GM23248 (cell line): ENCODE measurements around the gene ZNF443. TPM values are rescaled to one million over a fixed set of nuclear protein-coding genes. Genes with fewer than 3 reads are reported as not detected.
"Not testable (repeated sequence)": the region's sequence is repeated elsewhere in the genome, so short reads cannot be mapped to it uniquely, and the experiment has no call there.

Experiments
- DNase-seq: peaks from one replicate; pipeline ENCODE4 v3.0.0-alpha.2; 2015
- H2AFZ ChIP-seq: fragments of 200-600 bp; sonication (generic); 2 replicates; pipeline ENCODE4 v1.6.1; 2016; ENCODE audit warnings: antibody characterized with exemption
- H3F3A ChIP-seq: fragments of 200-600 bp; sonication (generic); 2 replicates; pipeline ENCODE4 v1.6.1; 2016; ENCODE audit warnings: mild to moderate bottlenecking, antibody characterized with exemption, mixed run types; ENCODE audit not compliant: insufficient read depth
- H3K27ac ChIP-seq: fragments of 200-600 bp; sonication (generic); 2 replicates; pipeline ENCODE4 v1.5.1; 2016; ENCODE audit warnings: mild to moderate bottlenecking
- H3K27me3 ChIP-seq: fragments of 200-600 bp; sonication (generic); replicated peaks from 2 replicates; pipeline ENCODE4 v1.6.1; 2016; ENCODE audit warnings: mild to moderate bottlenecking; ENCODE audit not compliant: insufficient read depth
- H3K36me3 ChIP-seq: fragments of 200-600 bp; sonication (generic); 2 replicates; pipeline ENCODE4 v1.6.1; 2016; ENCODE audit warnings: low read depth, mild to moderate bottlenecking
- H3K4me1 ChIP-seq: fragments of 200-600 bp; sonication (generic); 2 replicates; pipeline ENCODE4 v1.6.1; 2016; ENCODE audit warnings: mild to moderate bottlenecking; ENCODE audit not compliant: insufficient read depth
- H3K4me2 ChIP-seq: fragments of 200-600 bp; sonication (generic); one replicate; pipeline ENCODE4 v1.6.1; 2016; ENCODE audit warnings: mild to moderate bottlenecking; ENCODE audit not compliant: unreplicated experiment
- H3K4me3 ChIP-seq: fragments of 200-600 bp; sonication (generic); 2 replicates; pipeline ENCODE4 v1.5.1; 2016; ENCODE audit warnings: mild to moderate bottlenecking
- H3K79me2 ChIP-seq: fragments of 200-600 bp; sonication (generic); 2 replicates; pipeline ENCODE4 v1.6.1; 2016; ENCODE audit warnings: mild to moderate bottlenecking; ENCODE audit not compliant: insufficient read depth
- H3K9ac ChIP-seq: fragments of 200-600 bp; sonication (generic); 2 replicates; pipeline ENCODE4 v1.6.1; 2016; ENCODE audit warnings: mild to moderate bottlenecking
- H3K9me2 ChIP-seq: fragments of 200-600 bp; sonication (generic); 2 replicates; pipeline ENCODE4 v1.6.1; 2016; ENCODE audit warnings: mixed run types, mild to moderate bottlenecking, moderate library complexity; ENCODE audit not compliant: insufficient read depth
- H3K9me3 ChIP-seq: fragments of 200-600 bp; sonication (generic); one replicate; pipeline ENCODE4 v1.6.1; 2017; ENCODE audit warnings: low read depth
- H4K20me1 ChIP-seq: fragments of 200-600 bp; sonication (generic); 2 replicates; pipeline ENCODE4 v1.6.0; 2016; ENCODE audit not compliant: insufficient read depth
- EZH2 ChIP-seq: fragments of 200-600 bp; sonication (generic); IDR thresholded peaks from 2 replicates; pipeline ENCODE4 v1.6.1; 2018; ENCODE audit warnings: antibody characterized with exemption, mild to moderate bottlenecking; ENCODE audit not compliant: insufficient read depth, poor library complexity, severe bottlenecking
- EZH2phosphoT487 ChIP-seq: fragments of 200-600 bp; sonication (generic); IDR thresholded peaks from 2 replicates; pipeline ENCODE4 v1.6.1; 2018; ENCODE audit warnings: antibody characterized with exemption, moderate library complexity, mild to moderate bottlenecking, low read depth; ENCODE audit not compliant: insufficient read depth
- WGBS, 2 experiments: methylation state at CpG; one replicate each; pipeline ENCODE4 v1.1.6; 2015 to 2017; ENCODE audit warnings: low lambda C conversion rate in 2 of 2, low coverage in 1 of 2; ENCODE audit errors: missing lambda C conversion rate in 2 of 2; 5-methylcytosine and 5-hydroxymethylcytosine counted together
- in situ Hi-C: fragments of 300-500 bp; cut with MboI; formaldehyde crosslinking; loops from 2 replicates; pipeline ENCODE4 v1.15.0; 2020
- polyA plus RNA-seq: library from polyadenylated mRNA; unstranded; fragments of >200 nt; fragmentation: Nextera tagmentation; extraction: Ambion mirVana; gene quantifications from 2 replicates; pipeline ENCODE4 v1.2.1, GENCODE V29; 2016
- total RNA-seq: library from RNA; depleted of rRNA; stranded (reverse); fragments of >200 nt; shearing (Covaris generic); gene quantifications from 2 replicates; pipeline ENCODE4 v1.2.3, GENCODE V29; 2014

ZNF443 gene
- total and polyA plus RNA-seq, 2 experiments from 2014 or later, result 0.86 to 1.2 TPM

DNA sequence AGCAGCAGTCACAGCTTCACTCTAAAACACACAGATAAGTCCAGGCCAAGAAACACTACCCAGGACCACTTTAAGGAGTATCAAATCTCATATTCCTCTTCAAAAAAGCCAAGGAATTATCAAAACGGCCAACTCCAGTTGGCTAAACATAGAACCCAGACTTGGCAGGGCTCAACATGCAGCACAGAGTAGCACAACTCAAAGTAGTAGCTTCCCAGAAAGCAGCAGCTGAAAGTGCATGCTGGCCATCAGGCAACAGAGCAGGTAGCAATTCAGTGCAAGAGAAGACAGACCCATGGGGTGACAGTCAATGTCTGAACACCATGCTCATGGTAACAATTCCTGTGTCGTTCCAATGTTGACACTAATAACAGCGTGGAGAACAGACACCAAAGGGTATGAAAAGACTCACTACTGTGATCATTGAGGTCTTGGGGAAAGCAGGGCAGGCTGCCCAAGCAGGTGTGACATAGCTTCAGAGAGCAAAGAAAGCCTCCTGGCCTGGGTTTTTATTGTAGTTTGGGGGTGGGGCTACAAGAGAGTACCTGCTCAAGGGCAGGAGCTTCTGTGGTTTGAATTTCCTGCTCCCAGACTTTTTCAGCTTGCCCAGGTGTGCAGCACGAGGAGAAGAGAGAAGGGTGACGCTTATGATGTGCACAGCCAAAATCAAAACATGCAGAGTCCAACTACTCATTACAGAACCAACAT lies 37.6 kb upstream of the ZNF443 start:
- no peaks in the 10 kb centered on the region for H3K9me3 ChIP-seq
- no peak overlapping the region for H3K9ac ChIP-seq
- H3K4me2 ChIP-seq, result no peak overlapping the region
- WGBS, 2 experiments, result 81 to 84% methylated on average over 5 of the region's 5 CpGs
- no peaks in the 10 kb centered on the region for H3F3A ChIP-seq
- no peak overlapping the region for H3K27ac ChIP-seq
- H3K36me3 ChIP-seq, result 0 out of 2 replicates have a peak, but pooled peaks cover 5% of the 10 kb centered on the region
- H3K9me2 ChIP-seq, result no peaks in the 10 kb centered on the region
- H2AFZ ChIP-seq, result no peak overlapping the region
- peaks cover 77% of the 10 kb centered on the region for H3K79me2 ChIP-seq
- TF ChIP-seq EZH2 (no peak), EZH2phosphoT487 (no peak)
- H4K20me1 ChIP-seq, result no peaks in the 10 kb centered on the region
- peaks cover 1% of the 10 kb centered on the region; the same call in 1 of the 2 replicates for H3K4me1 ChIP-seq
- H3K4me3 ChIP-seq, result no peak overlapping the region
- no peak for DNase-seq
- in situ Hi-C loops, result no loop called here
- H3K27me3 ChIP-seq, result no peaks in the 10 kb centered on the region

DNA sequence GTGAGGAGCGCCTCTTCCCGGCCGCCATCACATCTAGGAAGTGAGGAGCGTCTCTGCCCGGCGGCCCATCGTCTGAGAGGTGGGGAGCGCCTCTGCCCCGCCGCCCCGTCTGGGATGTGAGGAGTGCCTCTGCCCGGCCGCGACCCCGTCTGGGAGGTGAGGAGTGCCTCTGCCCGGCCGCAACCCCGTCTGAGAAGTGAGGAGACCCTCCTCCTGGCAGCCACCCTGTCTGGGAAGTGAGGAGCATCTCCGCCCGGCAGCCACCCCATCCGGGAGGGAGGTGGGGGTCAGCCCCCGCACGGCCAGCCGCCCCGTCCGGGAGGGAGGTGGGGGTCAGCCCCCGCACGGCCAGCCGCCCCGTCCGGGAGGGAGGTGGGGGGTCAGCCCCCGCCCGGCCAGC lies 26.8 kb upstream of the ZNF443 start:
- H3K4me2 ChIP-seq, H2AFZ ChIP-seq, H3K27ac ChIP-seq, in situ Hi-C loops, H3K27me3 ChIP-seq, H3K4me3 ChIP-seq, H3K9ac ChIP-seq, H4K20me1 ChIP-seq, DNase-seq, H3K9me2 ChIP-seq, H3K4me1 ChIP-seq: not testable (repeated sequence)
- 97 to 100% methylated on average over 1 to 20 of the region's 33 CpGs for WGBS, 2 experiments
- Histone ChIP-seq H3K9me3 (peaks cover 12% of the 10 kb centered on the region), H3K36me3 (peaks cover 39% of the 10 kb centered on the region), H3F3A (peaks cover 14% of the 10 kb centered on the region; the same call in 1 of the 2 replicates), H3K79me2 (peaks cover 11% of the 10 kb centered on the region)

DNA sequence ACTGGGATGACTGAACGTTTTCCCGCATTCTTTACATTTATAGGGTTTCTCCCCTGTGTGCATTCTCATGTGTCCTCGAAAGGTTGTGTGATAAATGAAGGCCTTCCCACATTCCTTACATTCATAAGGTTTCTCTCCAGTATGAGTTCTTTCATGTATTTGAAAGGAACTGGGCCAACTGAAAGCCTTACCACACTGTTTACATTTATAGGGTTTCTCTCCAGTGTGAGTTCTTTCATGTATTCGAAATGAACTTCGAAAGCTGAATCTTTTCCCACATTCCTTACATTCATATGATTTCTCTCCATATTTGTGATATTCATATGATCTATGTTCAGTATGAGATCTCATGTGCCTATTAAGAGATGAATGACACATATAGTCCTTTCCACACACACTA lies 24.4 kb upstream of the ZNF443 start:
- TF ChIP-seq EZH2phosphoT487 (no peak), EZH2 (no peak)
- DNase-seq, result no peak
- in situ Hi-C loops, result no loop called here

DNA sequence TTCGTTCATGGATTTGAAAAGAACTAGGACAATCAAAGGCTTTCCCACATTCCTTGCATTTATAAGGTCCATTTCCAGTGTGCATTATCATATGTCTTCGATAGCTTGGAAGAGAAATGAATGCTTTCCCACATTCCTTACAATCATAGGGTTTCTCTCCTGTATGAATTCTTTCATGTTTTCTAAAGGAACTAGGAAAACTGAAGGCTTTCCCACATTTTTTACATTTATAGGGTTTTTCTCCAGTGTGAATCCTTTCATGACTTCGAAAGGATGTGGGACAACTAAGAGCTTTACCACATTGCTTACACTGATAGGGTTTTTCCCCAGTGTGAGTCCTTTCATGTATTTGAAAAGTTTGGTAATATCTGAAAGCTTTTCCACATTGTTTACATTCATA lies 23.9 kb upstream of the ZNF443 start:
- Histone ChIP-seq H3K9me2 (no peaks in the 10 kb centered on the region), H3K27me3 (no peaks in the 10 kb centered on the region), H3K9ac (no peak overlapping the region), H3K27ac (no peak overlapping the region), H3K9me3 (peaks cover 12% of the 10 kb centered on the region), H4K20me1 (no peaks in the 10 kb centered on the region), H3F3A (peaks cover 14% of the 10 kb centered on the region; the same call in 1 of the 2 replicates), H3K4me3 (no peak overlapping the region), H3K4me2 (no peak overlapping the region), H3K36me3 (peaks cover 41% of the 10 kb centered on the region), H2AFZ (no peak overlapping the region), H3K79me2 (peaks cover 4% of the 10 kb centered on the region; the same call in 1 of the 2 replicates), H3K4me1 (no peaks in the 10 kb centered on the region)
- DNase-seq, result no peak
- TF ChIP-seq EZH2phosphoT487 (no peak), EZH2 (no peak)
- 85 to 93% methylated on average over 3 of the region's 3 CpGs for WGBS, 2 experiments
- in situ Hi-C loops, result no loop called here

More for the DNA sequence above, 24.4 kb upstream of the ZNF443 start:
- Histone ChIP-seq H3K4me1 (no peaks in the 10 kb centered on the region), H3K9me2 (no peaks in the 10 kb centered on the region), H3K79me2 (peaks cover 4% of the 10 kb centered on the region; the same call in 1 of the 2 replicates), H4K20me1 (no peaks in the 10 kb centered on the region), H3F3A (peaks cover 14% of the 10 kb centered on the region; the same call in 1 of the 2 replicates), H3K4me3 (no peak overlapping the region), H3K27me3 (no peaks in the 10 kb centered on the region), H3K36me3 (peaks cover 41% of the 10 kb centered on the region), H3K9me3 (peaks cover 12% of the 10 kb centered on the region), H3K4me2 (no peak overlapping the region), H2AFZ (no peak overlapping the region), H3K27ac (no peak overlapping the region), H3K9ac (no peak overlapping the region)
- 82 to 83% methylated on average over 5 of the region's 5 CpGs for WGBS, 2 experiments

DNA sequence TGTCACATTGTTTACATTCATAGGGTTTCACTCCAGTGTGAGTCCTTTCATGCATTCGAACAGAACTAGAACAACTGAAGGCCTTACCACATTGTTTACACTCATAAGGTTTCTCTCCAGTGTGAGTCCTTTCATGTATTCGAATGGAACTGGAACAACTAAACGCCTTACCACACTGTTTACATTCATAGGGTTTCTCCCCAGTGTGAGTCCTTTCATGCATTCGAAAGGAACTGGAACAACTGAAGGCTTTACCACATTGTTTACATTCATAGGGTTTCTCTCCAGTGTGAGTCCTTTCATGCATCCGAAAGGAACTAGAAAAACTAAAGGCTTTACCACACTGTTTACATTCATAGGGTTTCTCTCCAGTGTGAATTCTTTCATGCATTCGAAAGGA lies 23.3 kb upstream of the ZNF443 start:
- H3K27me3 ChIP-seq, H3K79me2 ChIP-seq, H4K20me1 ChIP-seq, H3K4me2 ChIP-seq, DNase-seq, H3K27ac ChIP-seq, in situ Hi-C loops, H3K4me3 ChIP-seq, H3K9me2 ChIP-seq, H3K9ac ChIP-seq, H2AFZ ChIP-seq, H3K4me1 ChIP-seq: not testable (repeated sequence)
- Histone ChIP-seq H3F3A (peaks cover 14% of the 10 kb centered on the region; the same call in 1 of the 2 replicates), H3K36me3 (peaks cover 41% of the 10 kb centered on the region), H3K9me3 (peaks cover 12% of the 10 kb centered on the region)
- 82 to 88% methylated on average over 6 of the region's 6 CpGs for WGBS, 2 experiments
